RPMI7951 (cell line): ENCODE results near the gene NRXN3. TPM values are rescaled to one million over a fixed set of nuclear protein-coding genes. Genes with fewer than 3 reads are reported as not detected.

Source experiments
- DNase-seq: peaks from one replicate; pipeline ENCODE4 v3.0.0-alpha.2; 2012; ENCODE audit warnings: low read depth
- total RNA-seq: library from RNA; depleted of rRNA; stranded (reverse); fragments of >200 nt; shearing (Covaris generic); gene quantifications from 2 replicates; pipeline ENCODE4 v1.2.3, GENCODE V29; 2014

Gene NRXN3
- total RNA-seq, 1 experiment from 2014 or later, result 0.24 TPM

DNA sequence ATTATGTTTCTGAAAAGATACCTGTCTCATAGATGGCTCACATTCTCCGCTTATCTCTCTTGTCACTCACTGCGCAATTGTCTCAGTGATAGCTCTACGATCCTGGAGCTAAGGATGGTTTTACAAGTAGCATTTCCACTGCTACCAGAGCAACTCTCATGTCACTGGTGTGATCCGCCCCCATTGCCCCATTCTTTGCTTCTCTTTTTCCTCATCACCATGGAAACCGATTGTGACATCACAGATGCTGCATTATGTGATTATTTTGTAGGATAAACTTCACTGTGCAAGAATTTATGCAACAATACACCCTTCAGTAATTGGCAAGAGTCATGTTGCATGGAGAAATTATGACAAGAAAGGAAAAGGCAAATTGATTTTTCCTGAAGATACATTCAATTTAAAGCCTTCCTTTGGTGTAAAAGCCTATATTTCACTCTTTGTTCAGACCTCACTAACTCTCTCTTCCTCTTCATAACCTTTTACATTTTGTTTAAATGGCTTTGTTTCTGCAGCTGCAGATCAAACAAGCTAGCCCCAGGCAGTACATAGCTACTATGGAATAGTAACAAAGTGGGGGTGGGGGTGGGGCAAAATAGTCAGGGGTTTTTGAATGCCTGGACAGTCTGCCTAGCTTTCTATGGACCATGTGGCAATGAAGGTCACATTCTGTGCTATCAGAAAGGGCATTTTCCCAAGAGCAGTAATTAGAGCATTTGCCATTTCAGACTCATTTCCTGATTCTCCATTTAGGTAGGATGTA, 539.8 kb downstream of the NRXN3 start:
- DNase-seq, result no peak

DNA sequence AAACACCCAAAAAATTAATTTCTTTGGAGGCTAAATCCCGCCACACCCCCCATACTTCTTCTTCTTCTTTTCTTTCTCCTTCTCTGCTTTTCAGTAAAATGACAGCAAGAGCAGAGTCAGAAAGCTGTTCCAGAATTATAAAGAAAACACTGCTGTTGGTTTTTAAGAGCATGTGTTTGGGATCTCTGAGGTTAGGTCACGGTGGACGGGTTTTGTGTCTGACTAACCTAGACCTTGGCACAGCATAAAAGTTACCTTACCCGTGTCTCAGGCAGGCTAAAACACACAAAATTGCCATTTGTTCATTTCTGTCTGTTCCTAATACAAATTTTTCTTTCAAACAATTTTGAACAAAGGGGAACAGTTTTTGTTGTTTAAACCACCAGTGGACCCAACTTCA, 540.8 kb downstream of the NRXN3 start:
- no peak for DNase-seq

DNA sequence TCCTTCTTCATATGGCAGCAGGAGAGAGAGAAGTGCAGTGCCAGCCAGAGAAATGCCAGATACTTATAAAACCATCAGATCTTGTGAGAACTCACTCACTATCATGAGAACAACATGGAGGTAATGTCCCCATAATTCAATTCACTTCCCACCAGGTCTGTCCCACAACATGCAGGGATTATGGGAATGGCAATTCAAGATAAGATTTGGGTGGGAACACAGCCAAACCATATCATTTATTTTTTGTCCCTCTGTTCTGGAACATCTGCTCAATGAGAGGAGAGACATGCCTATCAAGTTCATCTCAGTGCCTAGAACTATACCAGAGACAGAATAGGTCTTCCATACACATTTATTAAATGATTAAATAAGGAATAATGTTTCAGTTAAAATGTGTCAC, 543.5 kb downstream of the NRXN3 start:
- no peak for DNase-seq

DNA sequence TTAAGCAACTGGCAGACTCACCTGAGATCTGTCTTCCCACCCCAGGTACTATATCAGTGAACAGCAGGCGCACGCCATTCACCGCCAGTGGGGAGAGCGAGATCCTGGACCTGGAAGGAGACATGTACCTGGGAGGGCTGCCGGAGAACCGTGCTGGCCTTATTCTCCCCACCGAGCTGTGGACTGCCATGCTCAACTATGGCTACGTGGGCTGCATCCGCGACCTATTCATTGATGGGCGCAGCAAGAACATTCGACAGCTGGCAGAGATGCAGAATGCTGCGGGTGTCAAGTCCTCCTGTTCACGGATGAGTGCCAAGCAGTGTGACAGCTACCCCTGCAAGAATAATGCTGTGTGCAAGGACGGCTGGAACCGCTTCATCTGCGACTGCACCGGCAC, 544.5 kb downstream of the NRXN3 start:
- DNase-seq, result no peak

DNA sequence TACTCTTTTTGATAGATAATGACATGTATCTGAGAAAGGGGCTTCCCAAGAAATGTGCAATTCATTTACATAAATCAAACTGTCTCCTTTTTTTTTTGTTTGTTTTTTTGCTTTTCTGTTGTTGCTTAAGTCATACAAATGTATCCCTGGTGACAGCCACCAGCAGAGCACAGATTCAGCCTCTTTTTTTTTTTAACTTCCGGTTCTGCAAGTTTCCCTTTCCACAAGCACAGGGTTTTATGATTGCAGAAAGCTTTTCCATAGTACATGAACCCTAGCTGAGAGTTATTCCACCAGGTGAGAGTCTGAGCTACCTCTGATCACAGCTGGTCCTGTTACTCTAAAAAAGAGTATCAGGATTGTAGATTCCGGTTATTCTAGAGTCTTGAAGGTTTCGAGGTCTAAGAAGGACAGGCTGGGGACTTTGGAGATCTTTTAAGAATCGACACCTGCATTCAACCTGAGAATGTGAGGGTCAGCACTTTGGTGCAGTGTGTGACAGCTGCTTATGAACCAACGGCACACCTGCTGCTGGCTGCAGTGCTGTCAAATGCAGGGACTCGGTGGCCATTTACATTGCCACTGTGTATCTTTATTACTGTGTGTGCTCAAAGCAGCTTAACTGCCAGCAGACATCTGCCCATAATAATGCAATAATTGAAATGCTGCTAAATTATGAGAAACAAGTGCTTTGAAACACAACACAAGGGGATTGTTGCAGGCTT, 551.7 kb downstream of the NRXN3 start:
- no peak for DNase-seq

DNA sequence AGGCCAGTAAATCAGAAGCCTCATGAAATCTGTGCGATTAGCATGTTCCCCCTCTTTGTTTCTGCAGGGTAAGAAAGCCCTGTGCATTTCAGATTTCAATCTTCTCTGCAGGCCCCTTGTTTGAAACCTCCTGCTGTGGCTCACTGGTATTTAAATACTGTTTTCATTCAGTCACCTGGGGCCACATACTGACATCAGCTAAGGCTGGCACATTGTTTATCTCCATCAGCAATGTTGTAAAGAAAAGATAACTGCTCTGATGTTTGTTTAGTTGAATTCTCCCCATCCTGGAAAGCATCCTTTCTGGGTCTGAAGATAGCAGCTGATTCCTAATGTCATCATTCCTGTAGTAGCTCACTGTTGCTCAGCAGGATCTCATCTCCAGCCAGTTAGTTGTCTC, 554.9 kb downstream of the NRXN3 start:
- no peak for DNase-seq

DNA sequence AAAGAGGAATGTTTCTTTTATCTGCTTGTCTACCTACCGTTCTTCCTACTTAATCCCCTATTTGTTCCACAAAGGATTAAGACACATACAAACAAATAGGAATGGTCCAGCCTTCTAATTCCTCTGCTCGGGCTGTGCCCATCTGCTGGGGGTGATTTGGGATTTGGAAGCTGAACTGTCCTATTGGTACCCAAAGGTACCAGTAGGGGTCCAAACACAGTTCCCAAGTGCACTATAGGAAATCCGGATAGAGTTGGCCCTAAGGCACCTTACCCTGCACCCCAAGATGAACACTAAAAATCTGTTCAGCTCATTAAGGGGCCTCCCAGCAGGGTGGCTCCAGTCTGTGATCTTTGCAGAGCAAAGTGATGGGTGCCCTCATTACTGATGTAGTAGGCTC, 566.9 kb downstream of the NRXN3 start:
- DNase-seq, result no peak

DNA sequence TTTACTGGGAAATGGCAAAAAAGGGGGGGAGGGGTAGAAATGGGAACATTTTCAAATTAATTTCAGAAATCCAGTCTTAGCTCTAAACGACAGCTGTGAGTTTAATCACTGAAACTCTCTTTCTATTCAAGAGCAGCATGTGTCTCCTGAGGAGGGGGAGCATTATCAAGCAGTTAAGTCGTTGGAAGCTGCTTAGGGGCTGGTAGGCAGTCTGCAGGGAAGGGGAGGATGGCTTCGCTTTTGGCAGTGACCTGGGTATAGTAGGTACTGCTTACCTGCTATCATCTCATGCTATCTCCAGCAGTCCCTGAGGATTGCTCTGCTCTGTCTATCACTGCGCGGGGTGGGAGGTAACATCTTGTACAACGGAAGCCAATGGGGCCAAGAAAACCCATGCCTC, 567.4 kb downstream of the NRXN3 start:
- no peak for DNase-seq

DNA sequence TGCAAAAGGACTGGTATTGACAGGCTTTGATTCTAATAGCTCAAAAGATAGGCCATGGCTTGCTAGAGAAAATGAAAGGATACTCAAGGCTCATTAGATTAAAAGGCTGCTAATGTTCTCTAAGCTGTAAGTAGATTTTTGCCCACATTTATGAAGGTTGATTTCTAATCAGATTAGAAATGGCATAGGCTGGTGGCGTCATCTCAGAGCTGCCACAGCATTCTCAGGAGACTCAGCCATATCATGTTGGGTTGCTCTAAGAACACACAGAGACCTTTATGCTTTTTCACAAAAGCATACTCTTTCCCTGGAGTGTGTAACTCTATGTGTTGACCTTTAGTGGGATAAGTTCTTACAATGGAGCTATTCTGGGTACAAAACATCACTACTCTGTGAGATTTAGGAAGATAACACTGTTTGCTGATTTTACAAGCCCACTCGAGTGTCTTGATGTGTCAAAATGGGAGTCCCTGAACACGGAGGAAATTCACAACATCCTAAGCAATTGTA, 576.0 kb downstream of the NRXN3 start:
- DNase-seq, result no peak

DNA sequence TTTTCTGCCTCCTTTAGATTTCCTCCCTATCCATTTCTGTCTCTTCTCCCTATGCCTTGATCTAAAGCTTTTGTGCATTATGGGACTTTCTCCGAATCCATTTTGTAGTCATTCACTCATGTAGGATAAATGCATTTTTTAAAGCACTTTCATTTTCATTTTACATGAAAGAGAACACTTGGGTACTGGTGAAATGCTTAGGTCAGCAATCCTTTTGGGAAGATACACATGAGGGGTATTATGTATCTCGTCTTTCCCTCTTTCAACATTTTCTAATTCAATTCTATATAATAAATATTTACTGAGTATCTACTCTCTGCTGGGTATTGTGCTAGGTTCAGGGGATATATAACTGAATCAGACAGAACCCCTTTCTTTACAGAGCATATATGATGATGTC, 577.6 kb downstream of the NRXN3 start:
- no peak for DNase-seq

DNA sequence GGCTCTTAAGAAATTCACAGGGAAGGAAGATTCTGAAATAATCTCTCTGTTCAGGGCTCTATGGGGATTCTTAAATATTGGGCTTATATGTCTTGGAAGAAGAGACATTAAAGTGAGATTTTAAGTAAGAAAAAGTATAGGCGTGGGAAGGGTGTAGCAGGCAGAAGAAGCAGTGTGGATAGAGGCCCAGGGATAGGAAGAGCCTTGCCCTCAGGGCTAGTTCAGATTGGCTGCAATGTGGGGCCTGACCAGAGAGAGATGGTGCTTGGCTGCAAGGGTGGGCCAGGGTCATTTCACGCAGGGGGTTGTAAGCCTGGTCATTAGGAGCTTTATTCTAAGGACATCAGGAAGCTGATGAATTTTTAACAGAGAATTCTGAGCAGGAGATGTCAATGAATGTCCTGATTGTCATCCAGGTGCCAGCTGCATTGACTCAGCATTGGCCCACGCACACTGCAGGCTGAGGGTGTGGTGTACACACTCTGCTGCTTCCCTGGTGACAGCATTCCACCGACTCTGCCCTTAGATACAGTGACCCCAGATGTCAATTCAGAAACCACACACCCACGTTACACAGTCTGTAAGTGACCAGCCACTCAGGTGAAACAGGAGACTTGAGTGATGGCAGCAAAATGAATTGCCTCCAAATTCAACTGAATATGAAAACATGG, 582.5 kb downstream of the NRXN3 start:
- DNase-seq, result no peak

DNA sequence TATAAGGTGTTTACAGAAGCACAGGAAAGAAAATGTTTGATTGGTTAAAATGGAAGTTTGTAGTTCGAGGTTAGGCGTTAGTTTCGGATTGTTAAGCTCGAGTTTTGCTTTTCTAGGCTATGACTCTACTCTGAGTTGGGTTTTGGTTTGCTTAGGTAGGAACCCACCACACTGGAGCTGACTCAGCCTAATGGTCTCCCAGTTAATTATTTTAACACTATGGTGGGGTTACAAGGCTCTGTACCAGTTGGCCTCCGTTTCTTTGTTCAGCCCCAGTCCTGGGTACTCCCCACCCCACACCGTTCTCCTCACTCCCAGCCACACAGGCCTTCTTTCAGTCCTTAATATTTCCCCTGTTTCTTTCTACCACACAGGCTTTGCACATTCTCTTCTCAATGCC, 583.9 kb downstream of the NRXN3 start:
- no peak for DNase-seq

DNA sequence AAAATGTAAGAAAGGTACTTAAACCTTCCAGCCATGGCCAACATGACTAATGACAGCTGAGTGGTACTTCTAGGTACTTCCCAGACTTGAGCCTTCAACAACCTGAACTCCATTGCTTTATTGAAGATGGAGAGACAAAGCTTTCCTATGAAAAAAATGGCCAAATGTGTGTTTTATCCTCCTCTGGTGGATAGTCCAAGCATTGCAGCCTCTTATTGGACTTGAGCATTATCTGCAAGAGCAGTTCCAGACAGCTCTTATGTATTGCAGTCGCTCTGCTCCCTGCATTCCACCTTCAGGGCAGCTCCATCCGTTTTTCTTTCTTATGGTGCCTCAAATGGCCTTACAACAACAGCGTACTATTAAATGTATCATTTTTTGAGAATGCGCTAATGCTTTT, 588.2 kb downstream of the NRXN3 start:
- no peak for DNase-seq

DNA sequence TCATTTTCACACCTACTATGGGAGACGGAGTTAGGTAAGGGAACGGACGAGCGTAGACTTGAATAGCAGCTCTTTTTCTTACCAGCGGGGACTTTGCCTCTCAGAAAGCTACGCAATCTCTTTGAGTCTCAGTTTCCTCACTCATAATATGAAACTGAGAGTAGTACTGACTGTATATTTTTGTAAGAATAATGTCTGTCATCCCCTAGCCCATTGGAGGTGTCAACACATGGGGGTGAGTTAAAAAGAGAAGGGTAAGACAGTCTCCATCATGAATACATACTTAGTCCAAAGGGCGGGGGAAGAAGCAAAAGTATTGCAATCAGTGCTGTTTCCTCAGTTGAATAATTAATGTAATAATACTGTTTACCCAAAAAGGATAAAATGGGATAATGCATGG, 592.2 kb downstream of the NRXN3 start:
- DNase-seq, result no peak

DNA sequence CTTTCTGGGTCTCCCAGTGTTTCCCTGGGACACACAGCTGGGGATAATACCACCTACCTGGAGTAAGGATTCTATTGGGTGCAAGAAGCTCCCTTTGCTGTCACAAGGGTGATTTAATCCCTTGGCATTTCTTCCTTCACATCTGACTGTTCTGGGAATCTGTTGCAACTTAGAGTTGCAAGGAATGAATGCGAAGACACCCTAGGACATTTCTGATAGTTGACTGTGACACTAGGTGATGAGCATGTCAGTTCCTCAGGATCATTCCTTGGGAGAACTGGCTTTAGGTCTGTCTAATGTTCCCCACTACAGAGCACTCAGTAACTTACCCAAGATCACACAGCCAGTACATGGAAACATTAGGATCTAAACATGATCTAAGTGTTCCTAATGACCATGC, 593.6 kb downstream of the NRXN3 start:
- DNase-seq, result no peak

DNA sequence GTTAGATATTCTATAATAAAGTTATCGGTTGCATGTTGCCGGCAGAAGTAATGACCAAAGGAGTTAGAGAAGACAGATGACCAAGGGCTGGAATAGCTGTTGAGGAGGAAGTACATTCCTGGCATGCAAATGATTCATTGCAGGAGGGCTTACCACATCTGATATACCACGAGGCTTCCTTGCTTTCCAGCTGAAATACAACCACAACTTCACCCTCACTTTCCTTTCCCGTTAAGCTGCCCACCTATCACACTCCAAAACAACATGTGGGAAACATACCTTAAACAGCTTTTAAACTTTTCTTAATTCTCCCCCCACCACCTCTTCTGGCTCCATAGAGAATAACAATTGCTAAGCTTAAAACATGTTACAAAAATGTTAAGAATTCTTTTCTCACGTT, 594.1 kb downstream of the NRXN3 start:
- DNase-seq, result no peak

DNA sequence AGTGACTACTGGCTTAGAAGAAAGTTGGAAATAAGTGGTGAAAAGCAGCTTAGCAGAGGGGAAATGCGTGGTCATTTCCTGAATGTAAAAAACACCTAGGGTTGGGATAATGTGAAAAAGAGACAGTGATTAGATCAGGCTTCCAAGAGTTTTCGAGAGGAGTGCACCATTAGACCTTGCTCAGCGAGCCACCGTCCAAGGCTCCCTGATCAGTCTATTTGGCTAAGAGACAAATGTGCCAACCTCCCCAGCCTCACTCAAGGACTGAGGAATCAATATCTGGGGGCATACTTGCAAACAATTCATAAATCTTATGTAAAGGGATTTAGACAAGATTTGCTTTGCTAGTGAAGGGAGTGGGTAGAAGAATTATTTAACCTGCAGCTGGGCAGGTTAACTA, 594.5 kb downstream of the NRXN3 start:
- no peak for DNase-seq

DNA sequence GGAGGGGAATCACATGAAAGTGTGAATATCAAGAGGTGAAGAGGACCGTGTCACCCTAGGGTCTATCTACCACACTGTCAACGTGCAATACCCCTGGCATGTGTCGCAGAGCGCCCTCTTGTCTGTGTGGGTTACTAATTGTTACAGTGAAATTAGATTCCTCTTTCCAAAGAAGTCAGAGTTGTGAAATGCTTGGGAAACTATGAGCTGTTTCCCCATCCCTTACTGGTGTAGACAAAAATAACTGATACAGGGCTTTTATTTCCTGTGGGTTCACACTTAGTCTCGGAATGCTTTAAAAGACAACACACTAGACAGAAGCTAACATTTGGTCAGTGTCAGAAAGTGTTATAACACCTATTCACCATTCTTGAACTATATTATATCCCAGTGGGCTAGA, 597.3 kb downstream of the NRXN3 start:
- no peak for DNase-seq

DNA sequence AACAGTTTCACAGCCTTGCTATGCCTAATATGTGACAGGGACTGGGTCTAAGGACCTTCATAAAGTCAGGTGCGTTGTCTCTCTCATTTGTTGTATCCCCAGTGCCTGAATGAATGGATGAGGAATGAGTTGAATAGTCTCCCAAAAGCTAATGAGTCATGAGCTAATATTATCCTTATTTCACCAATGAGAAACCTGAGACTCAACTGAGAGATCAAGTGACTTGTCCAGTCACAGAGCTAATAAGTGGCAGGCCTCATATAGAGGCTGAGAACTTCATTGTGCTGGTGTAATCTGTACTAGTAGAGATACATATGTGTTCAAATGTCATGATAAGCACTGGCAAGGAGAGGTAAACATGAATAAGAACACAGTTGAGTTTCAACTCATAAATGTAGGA, 612.4 kb downstream of the NRXN3 start:
- DNase-seq, result no peak

DNA sequence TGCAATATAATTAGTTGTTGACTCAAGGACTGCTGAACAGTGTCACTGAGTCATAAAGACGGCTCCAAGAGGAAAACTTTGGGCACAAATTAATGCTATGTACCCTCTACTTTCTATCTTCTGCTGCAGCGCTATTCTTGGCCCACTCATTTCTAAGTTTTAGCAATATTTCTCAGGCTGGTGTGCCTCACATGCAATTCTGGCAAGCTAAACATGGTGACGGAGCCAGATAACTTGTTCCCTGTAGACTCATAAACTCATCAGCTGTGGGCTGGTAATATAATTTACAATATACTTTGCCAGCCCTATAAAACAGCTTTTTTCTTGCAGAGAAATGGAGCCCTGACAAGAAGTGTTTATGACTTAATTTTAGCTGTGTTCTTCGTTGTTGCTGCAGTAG, 615.1 kb downstream of the NRXN3 start:
- no peak for DNase-seq

DNA sequence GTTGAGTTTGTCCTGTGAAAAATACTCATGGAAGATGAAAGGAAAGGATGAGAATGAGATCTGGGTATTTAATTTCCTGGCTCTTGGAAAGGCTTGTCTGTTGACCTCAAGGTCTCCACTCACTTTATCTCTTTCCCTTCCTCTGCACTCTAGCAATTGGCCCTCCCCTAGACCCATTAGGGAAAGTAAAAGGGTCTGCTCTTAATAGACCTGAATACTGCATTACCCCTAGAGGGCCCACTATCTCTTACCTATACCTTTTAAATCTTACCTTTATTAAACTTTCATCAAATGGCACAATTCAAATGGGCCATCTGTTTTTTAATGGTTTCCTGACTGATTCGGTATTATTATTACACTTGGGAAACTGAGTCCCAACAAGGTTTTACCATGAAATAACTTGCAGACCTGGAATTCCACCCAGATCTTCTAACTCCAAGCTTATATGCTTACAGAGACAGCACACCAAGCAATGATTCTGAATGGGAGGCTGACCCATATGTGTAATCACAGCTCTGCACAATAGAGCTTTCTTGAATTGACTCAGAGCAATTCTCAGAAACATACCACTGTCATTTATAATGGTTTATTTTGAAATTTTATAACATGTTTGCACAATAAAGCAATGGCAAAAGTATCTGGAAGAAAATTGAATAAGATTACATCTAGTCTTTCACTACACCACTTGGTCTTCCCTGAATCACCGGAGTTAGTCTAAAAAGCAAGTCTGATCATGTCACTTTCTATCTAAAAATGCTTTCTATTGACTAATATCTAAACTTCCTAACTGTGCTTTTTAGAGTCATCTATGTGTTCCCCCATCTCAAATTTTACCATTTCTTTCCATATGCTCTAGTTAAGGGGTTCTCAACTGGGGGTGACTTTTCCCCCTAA, 618.5 kb downstream of the NRXN3 start:
- DNase-seq, result no peak

DNA sequence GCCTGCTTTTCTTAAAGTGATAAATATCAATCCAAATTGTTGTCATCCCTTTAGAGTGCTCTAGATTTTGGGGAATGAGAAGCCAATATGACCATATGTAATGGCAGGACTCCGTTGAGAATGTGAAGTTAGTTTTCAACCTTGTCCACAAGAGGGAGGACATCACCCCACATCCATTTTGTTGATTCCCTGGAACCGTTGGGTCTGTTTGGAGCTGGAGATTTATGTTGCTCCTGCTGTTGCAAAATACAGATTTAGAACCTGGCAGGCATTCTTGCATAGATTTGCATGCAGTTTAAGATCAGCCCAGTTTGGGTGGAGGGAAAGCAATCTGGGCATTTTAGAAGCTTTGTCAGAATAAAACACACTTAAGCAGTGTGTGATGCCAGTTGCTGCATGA, 620.1 kb downstream of the NRXN3 start:
- DNase-seq, result no peak
